HCT116 (cell line): ENCODE measurements around the gene BTD. TPM values are rescaled to one million over a fixed set of nuclear protein-coding genes. Genes with fewer than 3 reads are reported as not detected.

ENCODE experiments used
- ATAC-seq: fragments of 200-7000 bp; cut with Tn5 transposase; 2 replicates; pipeline ENCODE4 v1.9.1; 2020; ENCODE audit warnings: mild to moderate bottlenecking, moderate library complexity
- BruUV-seq: library from RNA; stranded (reverse); fragments of 400-500 nt; replicated peaks from 2 replicates; lab custom pipeline; 2021; lab: Mats Ljungman, UMichigan
- CTCF ChIA-PET: fragments of 300-600 bp; sonication (Branson Sonifier 250); formaldehyde crosslinking; loops from one replicate; lab custom pipeline; 2021; ENCODE audit warnings: antibody characterized with exemption; lab: Charles Lee
- POLR2A ChIA-PET: fragments of 300-600, 350-600 bp; sonication (Branson Sonifier 250); formaldehyde crosslinking; loops from one replicate; lab custom pipeline; 2021; ENCODE audit warnings: antibody characterized with exemption; lab: Charles Lee
- RAD21 ChIA-PET, 2 experiments: fragments of 300-600 bp; sonication (Branson Sonifier 250); formaldehyde crosslinking; loops; one replicate each; lab custom pipeline; 2023; ENCODE audit warnings: low total read pairs in 2 of 2; ENCODE audit not compliant: uncharacterized antibody in 2 of 2, unreplicated experiment in 2 of 2, low non-redundant PET in 1 of 2; lab: Charles Lee
- DNase-seq: peaks from one replicate; pipeline ENCODE4 v3.0.0-alpha.2; 2010; ENCODE audit warnings: low read depth, low spot score
- H2AFZ ChIP-seq: fragments of 200-600 bp; shearing (Covaris generic), sonication (generic); 2 replicates; pipeline ENCODE4 v1.6.1; 2017; ENCODE audit warnings: low read depth, mixed run types, mixed read lengths, antibody characterized with exemption, low read length; ENCODE audit not compliant: poor library complexity, severe bottlenecking
- H3K27ac ChIP-seq: 2 replicates; pipeline ENCODE4 v1.5.1; 2012; ENCODE audit warnings: low read depth, low read length
- H3K27me3 ChIP-seq: fragments of 200-600 bp; sonication (generic); 2 replicates; pipeline ENCODE4 v1.6.1; 2016; ENCODE audit warnings: mixed run types, low read length, mixed read lengths; ENCODE audit not compliant: insufficient read depth
- H3K36me3 ChIP-seq, 2 experiments: fragments of 200-500 bp in 1 of 2; fragments of 200-600 bp in 1 of 2; sonication (Bioruptor generic) in 1 of 2; sonication (generic) in 1 of 2; 2 replicates each; pipeline versions ENCODE4 v1.5.1 to v1.6.1; 2014 to 2016; ENCODE audit warnings: low read length in 2 of 2, inconsistent platforms in 1 of 2, mixed read lengths in 1 of 2, mixed run types in 1 of 2; ENCODE audit not compliant: insufficient read depth in 2 of 2, control insufficient read depth in 1 of 2
- H3K4me1 ChIP-seq, 2 experiments: fragments of 200-600 bp in 1 of 2; sonication (generic) in 1 of 2; 2 replicates each; pipeline versions ENCODE4 v1.5.1 to v1.6.1; 2012 to 2017; ENCODE audit warnings: low read length in 2 of 2, inconsistent platforms in 1 of 2, mild to moderate bottlenecking in 1 of 2, mixed read lengths in 1 of 2, mixed run types in 1 of 2, moderate library complexity in 1 of 2; ENCODE audit not compliant: insufficient read depth in 2 of 2, control insufficient read depth in 1 of 2
- H3K4me2 ChIP-seq: fragments of 200-600 bp; sonication (generic); 2 replicates; pipeline ENCODE4 v1.6.1; 2017; ENCODE audit warnings: mixed run types, low read length, mixed read lengths
- H3K4me3 ChIP-seq, 2 experiments: fragments of 200-600 bp in 1 of 2; sonication (generic) in 1 of 2; replicated peaks in 1 of 2; 2 replicates each; pipeline ENCODE4 v1.5.1; 2011 to 2016; ENCODE audit warnings: low read length in 2 of 2, control low read depth in 1 of 2, low read depth in 1 of 2, mild to moderate bottlenecking in 1 of 2, mixed read lengths in 1 of 2, mixed run types in 1 of 2
- H3K79me2 ChIP-seq: fragments of 200-600 bp; sonication (generic); 2 replicates; pipeline ENCODE4 v1.6.1; 2017; ENCODE audit warnings: mild to moderate bottlenecking, mixed run types, low read length, moderate library complexity, mixed read lengths; ENCODE audit not compliant: insufficient read depth
- H3K9ac ChIP-seq: fragments of 200-600 bp; sonication (generic); 2 replicates; pipeline ENCODE4 v1.6.1; 2016; ENCODE audit warnings: low read length, mixed read lengths
- H3K9me2 ChIP-seq: fragments of 200-600 bp; sonication (generic), shearing (Covaris generic); 2 replicates; pipeline ENCODE4 v1.6.1; 2017; ENCODE audit warnings: mixed run types, mild to moderate bottlenecking, moderate library complexity; ENCODE audit not compliant: insufficient read depth
- H3K9me3 ChIP-seq, 2 experiments: fragments of 200-500 bp in 1 of 2; fragments of 200-600 bp in 1 of 2; sonication (Bioruptor generic) in 1 of 2; sonication (generic) in 1 of 2; 2 replicates each; pipeline ENCODE4 v1.6.1; 2014 to 2017; ENCODE audit warnings: low read length in 2 of 2, mixed read lengths in 2 of 2, inconsistent platforms in 1 of 2, low read depth in 1 of 2, mild to moderate bottlenecking in 1 of 2, mixed run types in 1 of 2, moderate library complexity in 1 of 2; ENCODE audit not compliant: control insufficient read depth in 1 of 2, insufficient read depth in 1 of 2
- H4K20me1 ChIP-seq: fragments of 200-600 bp; sonication (generic), shearing (Covaris generic); 2 replicates; pipeline ENCODE4 v1.6.1; 2017; ENCODE audit warnings: mixed run types, mild to moderate bottlenecking, moderate library complexity; ENCODE audit not compliant: insufficient read depth
- CEBPB ChIP-seq: IDR thresholded peaks from 2 replicates; pipeline ENCODE4 v1.6.1; 2012; ENCODE audit warnings: low read depth
- EGR1 ChIP-seq: IDR thresholded peaks from 2 replicates; pipeline ENCODE4 v1.6.1; 2012; ENCODE audit warnings: low read depth
- ELF1 ChIP-seq: IDR thresholded peaks from 2 replicates; pipeline ENCODE4 v1.6.1; 2012; ENCODE audit warnings: low read depth, borderline replicate concordance
- EZH2 ChIP-seq: fragments of 200-600 bp; sonication (generic); IDR thresholded peaks from 2 replicates; pipeline ENCODE4 v1.6.1; 2017; ENCODE audit warnings: antibody characterized with exemption, mixed run types
- JUND ChIP-seq: IDR thresholded peaks from 2 replicates; pipeline ENCODE4 v1.6.1; 2012
- POLR2A ChIP-seq: IDR thresholded peaks from 2 replicates; pipeline ENCODE4 v1.7.0; 2011; ENCODE audit warnings: borderline replicate concordance; ENCODE audit not compliant: insufficient read depth, insufficient read length; ENCODE audit errors: extremely low read depth
- POLR2AphosphoS5 ChIP-seq: IDR thresholded peaks from 2 replicates; pipeline ENCODE4 v1.6.1; 2011; ENCODE audit warnings: mild to moderate bottlenecking, low read depth, low read length, moderate library complexity
- REST ChIP-seq: IDR thresholded peaks from 2 replicates; pipeline ENCODE4 v1.6.1; 2012; ENCODE audit warnings: low read depth
- SIN3A ChIP-seq: IDR thresholded peaks from 2 replicates; pipeline ENCODE4 v1.6.1; 2012; ENCODE audit warnings: low read depth
- SP1 ChIP-seq: IDR thresholded peaks from 2 replicates; pipeline ENCODE4 v1.6.1; 2012; ENCODE audit warnings: low read depth
- SRF ChIP-seq: IDR thresholded peaks from 2 replicates; pipeline ENCODE4 v1.6.1; 2012; ENCODE audit warnings: low read depth
- YY1 ChIP-seq: IDR thresholded peaks from 2 replicates; pipeline ENCODE4 v1.6.1; 2011; ENCODE audit warnings: low read length, low read depth, moderate library complexity, mild to moderate bottlenecking; ENCODE audit not compliant: insufficient replicate concordance; ENCODE audit errors: extremely low read depth
- ZFX ChIP-seq: fragments of 450-650 bp; IDR thresholded peaks from 2 replicates; pipeline ENCODE4 v1.6.1; 2017
- ZNF274 ChIP-seq: fragments of 200-500 bp; sonication (Bioruptor generic); IDR thresholded peaks from 2 replicates; pipeline ENCODE4 v1.6.1; 2014; ENCODE audit warnings: mild to moderate bottlenecking, low read depth, low read length, inconsistent platforms
- intact Hi-C: fragments of 100-400 bp; cut with micrococcal nuclease; formaldehyde crosslinking; loops from 2 replicates; pipeline ENCODE4 v1.10.0; 2022
- total RNA-seq: library from RNA; stranded (reverse); gene quantifications from one replicate; pipeline ENCODE4 v1.2.1, GENCODE V29; 2021; ENCODE audit not compliant: unreplicated experiment
- TF ChIP-seq, protein P1 (sequence below): IDR thresholded peaks from 2 replicates; pipeline ENCODE4 v1.6.1; 2012
- TF ChIP-seq, protein P2 (sequence below): IDR thresholded peaks from 2 replicates; pipeline ENCODE4 v1.6.1; 2011; ENCODE audit warnings: mild to moderate bottlenecking, low read length, moderate library complexity; ENCODE audit not compliant: insufficient replicate concordance; ENCODE audit errors: extremely low read depth

BTD gene
- total RNA-seq, 1 experiment from 2014 or later: 5.0 TPM

DNA sequence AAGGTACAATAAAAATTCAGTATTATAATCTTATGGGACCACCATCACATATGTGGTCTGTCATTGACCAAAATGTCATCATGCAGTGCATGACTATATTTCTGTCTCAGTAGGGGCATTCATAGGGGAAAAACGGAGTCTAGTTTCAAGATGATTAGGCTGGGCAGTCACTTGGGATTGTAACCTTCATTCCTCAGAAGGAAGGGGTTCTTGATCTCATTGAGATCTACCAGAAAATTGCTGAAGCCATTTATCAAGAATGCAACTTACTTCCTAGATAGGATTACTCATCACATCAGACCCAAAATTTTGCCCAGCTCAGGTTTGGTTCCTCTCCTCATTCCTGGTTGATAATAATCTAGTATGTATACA, 37.3 kb downstream of the BTD start:
- Histone ChIP-seq H3K27ac (no peak overlapping the region), H4K20me1 (no peaks in the 10 kb centered on the region), H3K9me2 (no peaks in the 10 kb centered on the region), H2AFZ (no peak overlapping the region), H3K9ac (no peak overlapping the region), H3K79me2 (no peaks in the 10 kb centered on the region), H3K36me3 (no peaks in the 10 kb centered on the region), H3K4me3 (no peak overlapping the region), H3K4me2 (no peak overlapping the region), H3K27me3 (no peaks in the 10 kb centered on the region)
- intact Hi-C loops: loop anchor here (10.0 kb wide), 1 partner anchor 406 kb away; no protein-coding TSS in a partner anchor
- CTCF ChIA-PET: no interaction called here
- no TSS peak for BruUV-seq
- POLR2A ChIA-PET: no interaction called here
- DNase-seq: no peak
- no peak for TF ChIP-seq ZFX
- no peak for TF ChIP-seq CEBPB
- no peak for TF ChIP-seq SRF
- TF ChIP-seq EGR1: no peak
- TF ChIP-seq SP1: no peak
- no peak for TF ChIP-seq ZNF274
- no peak for TF ChIP-seq ELF1
- TF ChIP-seq REST: no peak
- TF ChIP-seq SIN3A: no peak
- TF ChIP-seq POLR2A: no peak
- no peak for TF ChIP-seq EZH2
- TF ChIP-seq, protein P1, sequence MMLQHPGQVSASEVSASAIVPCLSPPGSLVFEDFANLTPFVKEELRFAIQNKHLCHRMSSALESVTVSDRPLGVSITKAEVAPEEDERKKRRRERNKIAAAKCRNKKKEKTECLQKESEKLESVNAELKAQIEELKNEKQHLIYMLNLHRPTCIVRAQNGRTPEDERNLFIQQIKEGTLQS: no peak
- TF ChIP-seq POLR2AphosphoS5: no peak
- no peak; the same call in 1 of the 2 replicates for TF ChIP-seq JUND
- TF ChIP-seq, protein P2, sequence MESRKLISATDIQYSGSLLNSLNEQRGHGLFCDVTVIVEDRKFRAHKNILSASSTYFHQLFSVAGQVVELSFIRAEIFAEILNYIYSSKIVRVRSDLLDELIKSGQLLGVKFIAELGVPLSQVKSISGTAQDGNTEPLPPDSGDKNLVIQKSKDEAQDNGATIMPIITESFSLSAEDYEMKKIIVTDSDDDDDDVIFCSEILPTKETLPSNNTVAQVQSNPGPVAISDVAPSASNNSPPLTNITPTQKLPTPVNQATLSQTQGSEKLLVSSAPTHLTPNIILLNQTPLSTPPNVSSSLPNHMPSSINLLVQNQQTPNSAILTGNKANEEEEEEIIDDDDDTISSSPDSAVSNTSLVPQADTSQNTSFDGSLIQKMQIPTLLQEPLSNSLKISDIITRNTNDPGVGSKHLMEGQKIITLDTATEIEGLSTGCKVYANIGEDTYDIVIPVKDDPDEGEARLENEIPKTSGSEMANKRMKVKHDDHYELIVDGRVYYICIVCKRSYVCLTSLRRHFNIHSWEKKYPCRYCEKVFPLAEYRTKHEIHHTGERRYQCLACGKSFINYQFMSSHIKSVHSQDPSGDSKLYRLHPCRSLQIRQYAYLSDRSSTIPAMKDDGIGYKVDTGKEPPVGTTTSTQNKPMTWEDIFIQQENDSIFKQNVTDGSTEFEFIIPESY: no peak
- TF ChIP-seq YY1: no peak
- TF ChIP-seq, all 23 proteins: peak for 0
- Histone ChIP-seq H3K9me3 (no peaks in the 10 kb centered on the region), H3K4me1 (peaks cover 20 to 55% of the 10 kb centered on the region in 2 experiments)
- no peak for ATAC-seq
- RAD21 ChIA-PET: no interaction called here
